Tibial artery (tissue), 4 donors: ENCODE data around the gene LLPH.

Source experiments
- DNase-seq, 2 donors: peaks; one replicate each; pipeline ENCODE4 v3.0.0-alpha.2; 2019
- H3K27ac ChIP-seq, 2 donors: fragments of 200-600 bp; sonication (generic) in 1 of 2; 1 replicate in 1 of 2; 2 replicates in 1 of 2; pipeline ENCODE4 v1.5.1; 2018 to 2019; ENCODE audit warnings: mild to moderate bottlenecking in 1 of 2
- H3K27me3 ChIP-seq, 2 donors: fragments of 200-600 bp; sonication (generic) in 1 of 2; one replicate each; pipeline versions ENCODE4 v1.5.1 to v1.6.0; 2016 to 2019
- H3K36me3 ChIP-seq, 3 donors: fragments of 200-600 bp; sonication (generic) in 2 of 3; one replicate each; pipeline ENCODE4 v1.5.1; 2016 to 2019; ENCODE audit warnings: mild to moderate bottlenecking in 2 of 3
- H3K4me1 ChIP-seq, 4 donors: fragments of 200-600 bp; sonication (generic) in 2 of 4; 1 replicate in 3 of 4; 2 replicates in 1 of 4; pipeline ENCODE4 v1.5.1; 2016 to 2019
- H3K4me3 ChIP-seq, 2 donors: fragments of 200-600 bp; sonication (generic) in 1 of 2; 1 replicate in 1 of 2; 2 replicates in 1 of 2; pipeline ENCODE4 v1.5.1; 2018 to 2019; ENCODE audit warnings: mild to moderate bottlenecking in 2 of 2
- H3K9me3 ChIP-seq, 3 donors: fragments of 200-600 bp; sonication (generic) in 1 of 3; one replicate each; pipeline ENCODE4 v1.5.1; 2016 to 2019
- CTCF ChIP-seq, 2 experiments: fragments of 200-600 bp in 1 of 2; fragments of 450-650 bp in 1 of 2; IDR thresholded peaks; one replicate each; pipeline ENCODE4 v1.5.1; 2017 to 2019; ENCODE audit warnings: antibody characterized with exemption in 2 of 2, mild to moderate bottlenecking in 1 of 2, moderate library complexity in 1 of 2
- intact Hi-C: fragments of 100-400 bp; cut with DNase I; formaldehyde crosslinking; loops from one replicate; pipeline ENCODE4 v1.15.0; 2023; ENCODE audit warnings: low total_unique reads

Gene LLPH

GRCh38 chr12:66162701-66163100 lies 32.2 kb upstream of the LLPH start:
- peaks cover 0 to 25% (median 20%) of the 10 kb centered on the region in 3 donors for H3K36me3 ChIP-seq
- intact Hi-C loops: no loop called here
- DNase-seq: no peak
- H3K9me3 ChIP-seq: peaks cover 0 to 5% (median 0%) of the 10 kb centered on the region in 3 donors
- H3K27me3 ChIP-seq: no peaks in the 10 kb centered on the region
- peaks cover 0 to 8% (median under 1%) of the 10 kb centered on the region in 4 donors for H3K4me1 ChIP-seq
- H3K27ac ChIP-seq: no peak overlapping the region
- no peak overlapping the region for H3K4me3 ChIP-seq
- TF ChIP-seq CTCF (IDR thresholded peaks at IDR 0.05): no peak

- H3K27me3 ChIP-seq: no peaks in the 10 kb centered on the region
- no peak for DNase-seq
- no peak overlapping the region for H3K4me3 ChIP-seq
- H3K27ac ChIP-seq: no peak overlapping the region
- peaks cover 0 to 25% (median 20%) of the 10 kb centered on the region in 3 donors for H3K36me3 ChIP-seq
- no peak for TF ChIP-seq CTCF (IDR thresholded peaks at IDR 0.05)
- H3K9me3 ChIP-seq: peaks cover 0 to 5% (median 0%) of the 10 kb centered on the region in 3 donors
- intact Hi-C loops: no loop called here
- no peaks in the 10 kb centered on the region for H3K4me1 ChIP-seq
Observed at GRCh38 chr12:66160704-66161103, 30.2 kb upstream of the LLPH start.

GRCh38 chr12:66159123-66159522 lies 28.6 kb upstream of the LLPH start:
- Histone ChIP-seq H3K4me1 (no peaks in the 10 kb centered on the region), H3K9me3 (no peaks in the 10 kb centered on the region), H3K27me3 (no peaks in the 10 kb centered on the region), H3K4me3 (no peak overlapping the region), H3K36me3 (peaks cover 0 to 25% (median 20%) of the 10 kb centered on the region in 3 donors), H3K27ac (no peak overlapping the region)
- DNase-seq: no peak
- TF ChIP-seq CTCF (IDR thresholded peaks at IDR 0.05): no peak
- intact Hi-C loops: no loop called here

GRCh38 chr12:66156654-66157053 lies 26.1 kb upstream of the LLPH start:
- no peak for DNase-seq
- no peak overlapping the region for H3K27ac ChIP-seq
- no peaks in the 10 kb centered on the region for H3K27me3 ChIP-seq
- H3K4me3 ChIP-seq: no peak overlapping the region
- H3K9me3 ChIP-seq: no peaks in the 10 kb centered on the region
- intact Hi-C loops: no loop called here
- peaks cover 0 to 25% (median 20%) of the 10 kb centered on the region in 3 donors for H3K36me3 ChIP-seq
- no peaks in the 10 kb centered on the region for H3K4me1 ChIP-seq
- TF ChIP-seq CTCF (IDR thresholded peaks at IDR 0.05): no peak

- H3K36me3 ChIP-seq: peaks cover 0 to 26% (median 14%) of the 10 kb centered on the region in 3 donors
- H3K4me3 ChIP-seq: no peak overlapping the region
- no peaks in the 10 kb centered on the region for H3K4me1 ChIP-seq
- H3K27ac ChIP-seq: no peak overlapping the region
- intact Hi-C loops: no loop called here
- no peaks in the 10 kb centered on the region for H3K9me3 ChIP-seq
- DNase-seq: no peak
- no peaks in the 10 kb centered on the region for H3K27me3 ChIP-seq
- no peak for TF ChIP-seq CTCF (IDR thresholded peaks at IDR 0.05)
Observed at GRCh38 chr12:66154776-66155175, 24.2 kb upstream of the LLPH start.

- Histone ChIP-seq H3K4me3 (no peak overlapping the region), H3K36me3 (peaks cover 9 to 24% (median 9%) of the 10 kb centered on the region in 3 donors), H3K4me1 (no peaks in the 10 kb centered on the region), H3K27me3 (no peaks in the 10 kb centered on the region), H3K27ac (no peak overlapping the region), H3K9me3 (no peaks in the 10 kb centered on the region)
- DNase-seq: no peak
- intact Hi-C loops: no loop called here
- no peak for TF ChIP-seq CTCF (IDR thresholded peaks at IDR 0.05)
Observed at GRCh38 chr12:66152732-66153131, 22.2 kb upstream of the LLPH start.
